Activated CD8-positive, alpha-beta memory T cell treated with anti-CD3 and anti-CD28 coated beads for 4 hours (primary cell): ENCODE measurements around the gene CRISP3.
"Not testable (repeated sequence)": the region's sequence is repeated elsewhere in the genome, so short reads cannot be mapped to it uniquely, and the experiment has no call there.

Experiments
- DNase-seq, 2 donors: peaks; one replicate each; pipeline ENCODE4 v3.0.0-alpha.2; 2020; ENCODE audit warnings: low read depth in 2 of 2

Gene CRISP3

GRCh38 chr6:49744259-49744658 lies at the start of gene CRISP3:
CRISP3 (minus strand) TSS chr6:49744388; CDS start chr6:49744367, 21 bp downstream.
- DNase-seq = no peak

- no peak for DNase-seq
These were observed 46.2 kb upstream of the CRISP3 start for GRCh38 chr6:49790341-49790740.

- DNase-seq = no peak
These were observed 43.0 kb upstream of the CRISP3 start, which contains the start of gene PGK2 for GRCh38 chr6:49787176-49787575. PGK2 (minus strand) TSS chr6:49787285; CDS start chr6:49787187, 98 bp downstream.

GRCh38 chr6:49784272-49784671 lies 40.1 kb upstream of the CRISP3 start:
- DNase-seq = no peak

GRCh38 chr6:49782725-49783124 lies 38.5 kb upstream of the CRISP3 start:
- DNase-seq = no peak

GRCh38 chr6:49782293-49782692 lies 38.1 kb upstream of the CRISP3 start:
- no peak for DNase-seq

- DNase-seq = no peak
These were observed 32.3 kb upstream of the CRISP3 start for GRCh38 chr6:49776444-49776843.

- DNase-seq = no peak
These were observed 30.9 kb upstream of the CRISP3 start for GRCh38 chr6:49775043-49775442.

- DNase-seq = no peak
These were observed 28.1 kb upstream of the CRISP3 start for GRCh38 chr6:49772285-49772684.

- DNase-seq = no peak
These were observed 22.6 kb upstream of the CRISP3 start for GRCh38 chr6:49766762-49767161.

GRCh38 chr6:49764571-49765236 lies 20.5 kb upstream of the CRISP3 start:
- DNase-seq = no peak

GRCh38 chr6:49743429-49743828 lies 759 bp downstream of the CRISP3 start:
- DNase-seq = no peak

- DNase-seq = no peak
These were observed 4.8 kb downstream of the CRISP3 start for GRCh38 chr6:49739423-49739822.

GRCh38 chr6:49736017-49736508 lies 8.1 kb downstream of the CRISP3 start:
- no peak for DNase-seq

- DNase-seq = no peak
These were observed 10.5 kb downstream of the CRISP3 start for GRCh38 chr6:49733680-49734079.

GRCh38 chr6:49732781-49733180 lies 11.4 kb downstream of the CRISP3 start:
- DNase-seq = no peak

GRCh38 chr6:49730251-49730650 lies 13.9 kb downstream of the CRISP3 start:
- no peak for DNase-seq

GRCh38 chr6:49723917-49724316 lies 20.3 kb downstream of the CRISP3 start:
- DNase-seq = not testable (repeated sequence)

- DNase-seq = no peak
These were observed 22.9 kb downstream of the CRISP3 start for GRCh38 chr6:49721297-49721696.

GRCh38 chr6:49720372-49720771 lies 23.8 kb downstream of the CRISP3 start:
- DNase-seq = no peak

- DNase-seq = no peak
These were observed 30.8 kb downstream of the CRISP3 start, which contains the start of gene CRISP2 for GRCh38 chr6:49713346-49713745. CRISP2 (minus strand) TSS chr6:49713543; CDS start chr6:49709196, 4,347 bp downstream.

- DNase-seq = no peak
These were observed 45.7 kb downstream of the CRISP3 start for GRCh38 chr6:49698478-49698877.

GRCh38 chr6:49693512-49693911 lies 50.7 kb downstream of the CRISP3 start:
- DNase-seq = no peak

GRCh38 chr6:49692534-49692933 lies 51.7 kb downstream of the CRISP3 start:
- DNase-seq = no peak
